SU-DHL-6 (cell line): ENCODE measurements around the gene RPGRIP1L.

Source experiments
- H2AFZ ChIP-seq: fragments of 200-600 bp; sonication (generic); 2 replicates; pipeline ENCODE4 v1.6.1; 2014; ENCODE audit warnings: low read depth, mild to moderate bottlenecking, moderate library complexity, mixed read lengths, antibody characterized with exemption, low read length; ENCODE audit not compliant: severe bottlenecking
- H3F3A ChIP-seq: fragments of 200-600 bp; shearing (Covaris generic); 2 replicates; pipeline ENCODE4 v1.6.0; 2016; ENCODE audit warnings: antibody characterized with exemption, mild to moderate bottlenecking; ENCODE audit not compliant: insufficient read depth
- H3K27ac ChIP-seq: fragments of 200-600 bp; sonication (generic); 2 replicates; pipeline ENCODE4 v1.5.1; 2016; ENCODE audit warnings: low read depth, mild to moderate bottlenecking, low read length, moderate library complexity, mixed read lengths
- H3K27me3 ChIP-seq: fragments of 200-600 bp; sonication (generic), shearing (Covaris generic); 2 replicates; pipeline ENCODE4 v1.6.0; 2014; ENCODE audit warnings: mild to moderate bottlenecking, low read length
- H3K36me3 ChIP-seq: fragments of 200-600 bp; sonication (generic); 2 replicates; pipeline ENCODE4 v1.6.1; 2014; ENCODE audit warnings: mild to moderate bottlenecking, low read length, mixed read lengths
- H3K4me2 ChIP-seq: fragments of 300-600, 200-600 bp; shearing (Covaris generic), sonication (generic); 2 replicates; pipeline ENCODE4 v1.6.0; 2014; ENCODE audit warnings: low read length, low read depth, mild to moderate bottlenecking; ENCODE audit not compliant: poor library complexity, severe bottlenecking
- H3K4me3 ChIP-seq: fragments of 200-600 bp; sonication (generic); 2 replicates; pipeline ENCODE4 v1.5.1; 2014; ENCODE audit warnings: antibody characterized with exemption, low read length, mild to moderate bottlenecking, mixed read lengths; ENCODE audit not compliant: insufficient read depth, poor library complexity, severe bottlenecking
- H3K79me2 ChIP-seq: fragments of 200-600 bp; sonication (generic); 2 replicates; pipeline ENCODE4 v1.6.1; 2014; ENCODE audit warnings: mild to moderate bottlenecking, low read length, moderate library complexity; ENCODE audit not compliant: insufficient read depth
- H3K9ac ChIP-seq: fragments of 200-600 bp; sonication (generic); 2 replicates; pipeline ENCODE4 v1.7.0; 2014; ENCODE audit warnings: mild to moderate bottlenecking, low read length
- H3K9me2 ChIP-seq: fragments of 200-600 bp; sonication (generic); replicated peaks from 2 replicates; pipeline ENCODE4 v1.6.1; 2014; ENCODE audit warnings: low read length; ENCODE audit not compliant: insufficient read depth
- H3K9me3 ChIP-seq: fragments of 200-600 bp; sonication (generic); 2 replicates; pipeline ENCODE4 v1.6.1; 2014; ENCODE audit warnings: low read length, mixed read lengths; ENCODE audit not compliant: insufficient read depth
- H4K20me1 ChIP-seq: fragments of 200-600 bp; sonication (generic); 2 replicates; pipeline ENCODE4 v1.6.1; 2014; ENCODE audit warnings: low read depth, mild to moderate bottlenecking, antibody characterized with exemption, low read length, moderate library complexity, mixed read lengths
- EZH2phosphoT487 ChIP-seq: fragments of 200-600 bp; sonication (generic), shearing (Covaris generic); conservative IDR thresholded peaks from 2 replicates; pipeline ENCODE4 v1.6.1; 2018; ENCODE audit warnings: mild to moderate bottlenecking, antibody characterized with exemption, low read length, moderate library complexity, mixed read lengths
- TF ChIP-seq, protein P1 (sequence below): fragments of 200-600 bp; sonication (generic); IDR thresholded peaks from one replicate; pipeline ENCODE4 v1.5.1; 2017; ENCODE audit warnings: antibody characterized with exemption, mild to moderate bottlenecking, low read length, moderate library complexity; ENCODE audit not compliant: insufficient read depth, poor library complexity, severe bottlenecking

Gene RPGRIP1L

GRCh38 chr16:53576904-53577303, 126.8 kb downstream of the RPGRIP1L start:
- Histone ChIP-seq H3K9me2 (no peaks in the 10 kb centered on the region), H3K4me3 (no peak overlapping the region), H3K9me3 (no peaks in the 10 kb centered on the region), H2AFZ (no peak overlapping the region), H3K4me2 (no peak overlapping the region), H3K36me3 (no peaks in the 10 kb centered on the region), H3K27ac (no peak overlapping the region), H4K20me1 (no peaks in the 10 kb centered on the region), H3K27me3 (no peaks in the 10 kb centered on the region), H3K9ac (no peak overlapping the region), H3K79me2 (no peaks in the 10 kb centered on the region), H3F3A (no peaks in the 10 kb centered on the region)
- no peak for TF ChIP-seq EZH2phosphoT487
- TF ChIP-seq, protein P1, sequence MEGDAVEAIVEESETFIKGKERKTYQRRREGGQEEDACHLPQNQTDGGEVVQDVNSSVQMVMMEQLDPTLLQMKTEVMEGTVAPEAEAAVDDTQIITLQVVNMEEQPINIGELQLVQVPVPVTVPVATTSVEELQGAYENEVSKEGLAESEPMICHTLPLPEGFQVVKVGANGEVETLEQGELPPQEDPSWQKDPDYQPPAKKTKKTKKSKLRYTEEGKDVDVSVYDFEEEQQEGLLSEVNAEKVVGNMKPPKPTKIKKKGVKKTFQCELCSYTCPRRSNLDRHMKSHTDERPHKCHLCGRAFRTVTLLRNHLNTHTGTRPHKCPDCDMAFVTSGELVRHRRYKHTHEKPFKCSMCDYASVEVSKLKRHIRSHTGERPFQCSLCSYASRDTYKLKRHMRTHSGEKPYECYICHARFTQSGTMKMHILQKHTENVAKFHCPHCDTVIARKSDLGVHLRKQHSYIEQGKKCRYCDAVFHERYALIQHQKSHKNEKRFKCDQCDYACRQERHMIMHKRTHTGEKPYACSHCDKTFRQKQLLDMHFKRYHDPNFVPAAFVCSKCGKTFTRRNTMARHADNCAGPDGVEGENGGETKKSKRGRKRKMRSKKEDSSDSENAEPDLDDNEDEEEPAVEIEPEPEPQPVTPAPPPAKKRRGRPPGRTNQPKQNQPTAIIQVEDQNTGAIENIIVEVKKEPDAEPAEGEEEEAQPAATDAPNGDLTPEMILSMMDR, result no peak

DNA sequence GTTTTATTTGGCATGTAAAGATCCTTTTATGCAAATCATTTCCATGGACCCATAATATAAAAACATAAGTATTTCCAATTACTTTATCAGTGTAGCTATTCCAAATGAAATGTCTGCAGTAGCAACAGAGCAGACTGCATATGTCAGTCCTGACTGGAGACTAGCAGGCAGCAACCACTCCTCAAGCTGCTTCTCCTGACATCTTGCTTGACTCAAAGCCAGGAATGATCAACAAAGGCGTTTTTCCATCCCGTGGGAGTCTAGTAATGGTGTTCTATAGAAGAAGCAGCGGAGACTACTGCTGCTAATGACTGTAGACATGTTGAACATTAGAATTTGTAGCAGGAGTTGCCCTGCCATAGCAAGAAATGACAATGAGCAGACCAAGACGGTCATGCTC, 127.4 kb downstream of the RPGRIP1L start:
- TF ChIP-seq, protein P1, result no peak
- TF ChIP-seq EZH2phosphoT487, result no peak
- no peaks in the 10 kb centered on the region for H3K27me3 ChIP-seq
- H3K4me3 ChIP-seq, result no peak overlapping the region
- H3K4me2 ChIP-seq, result no peak overlapping the region
- no peaks in the 10 kb centered on the region for H4K20me1 ChIP-seq
- no peak overlapping the region for H2AFZ ChIP-seq
- H3F3A ChIP-seq, result no peaks in the 10 kb centered on the region
- no peaks in the 10 kb centered on the region for H3K79me2 ChIP-seq
- no peak overlapping the region for H3K9ac ChIP-seq
- H3K27ac ChIP-seq, result no peak overlapping the region
- H3K9me3 ChIP-seq, result 0 out of 2 replicates have a peak, but pooled peaks cover 4% of the 10 kb centered on the region
- no peaks in the 10 kb centered on the region for H3K9me2 ChIP-seq
- H3K36me3 ChIP-seq, result no peaks in the 10 kb centered on the region

DNA sequence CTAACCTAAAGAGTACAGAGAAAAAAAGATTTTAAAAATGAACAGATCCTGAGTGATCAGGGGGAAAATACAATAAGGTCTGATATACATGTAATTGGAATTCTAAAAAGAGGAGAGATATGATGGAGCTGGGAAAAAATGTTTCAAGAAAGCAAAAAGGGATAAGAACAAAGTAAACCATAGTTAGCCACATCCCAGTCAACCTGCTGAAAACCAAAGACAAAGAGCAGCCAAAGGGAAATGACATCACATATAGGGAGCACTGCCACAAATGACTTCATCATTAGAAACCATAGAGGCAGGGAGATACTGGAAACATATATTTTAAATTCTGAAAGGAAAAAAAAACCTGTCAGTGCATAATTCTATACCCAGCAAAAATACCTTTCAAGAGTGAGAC, 131.9 kb downstream of the RPGRIP1L start:
- Histone ChIP-seq H3K79me2 (no peaks in the 10 kb centered on the region), H3K27ac (no peak overlapping the region)

More for the DNA sequence above, 131.9 kb downstream of the RPGRIP1L start:
- H3F3A ChIP-seq, result no peaks in the 10 kb centered on the region
- 0 out of 2 replicates have a peak, but pooled peaks cover 8% of the 10 kb centered on the region for H3K9me3 ChIP-seq
- TF ChIP-seq, protein P1, result no peak
- TF ChIP-seq EZH2phosphoT487, result no peak
- H3K27me3 ChIP-seq, result no peaks in the 10 kb centered on the region
- no peaks in the 10 kb centered on the region for H3K9me2 ChIP-seq
- H3K9ac ChIP-seq, result no peak overlapping the region
- no peak overlapping the region for H2AFZ ChIP-seq
- H4K20me1 ChIP-seq, result no peaks in the 10 kb centered on the region
- H3K4me2 ChIP-seq, result no peak overlapping the region
- no peak overlapping the region for H3K4me3 ChIP-seq
- H3K36me3 ChIP-seq, result no peaks in the 10 kb centered on the region
